ENCODE results near the gene BAHCC1.

The BAHCC1 gene

GRCh38 chr17:81480140-81481072, 85.1 kb downstream of the BAHCC1 start:
- DNase-seq (ENCODE audit: low read depth in 2 of 2): no peak

- peak; percentile 31 to 33 for DNase-seq (ENCODE audit: low read depth in 2 of 2)
These were observed 86.0 kb downstream of the BAHCC1 start for GRCh38 chr17:81481073-81481799.

- DNase-seq (ENCODE audit: low read depth in 2 of 2): no peak
These were observed 86.7 kb downstream of the BAHCC1 start for GRCh38 chr17:81481815-81482505.

GRCh38 chr17:81482673-81483072, 87.4 kb downstream of the BAHCC1 start:
- no peak for DNase-seq (ENCODE audit: low read depth in 2 of 2)

- no peak for DNase-seq (ENCODE audit: low read depth in 2 of 2)
These were observed 88.0 kb downstream of the BAHCC1 start for GRCh38 chr17:81483085-81483861.

- DNase-seq (ENCODE audit: low read depth in 2 of 2): no peak
These were observed 88.6 kb downstream of the BAHCC1 start for GRCh38 chr17:81483862-81484194.

- peak; percentile 81 to 87 for DNase-seq (ENCODE audit: low read depth in 2 of 2)
These were observed 89.1 kb downstream of the BAHCC1 start for GRCh38 chr17:81484195-81484979.

GRCh38 chr17:81486199-81486810, 91.0 kb downstream of the BAHCC1 start:
- DNase-seq (ENCODE audit: low read depth in 2 of 2): no peak

GRCh38 chr17:81487089-81487486, 91.8 kb downstream of the BAHCC1 start:
- no peak for DNase-seq (ENCODE audit: low read depth in 2 of 2)

GRCh38 chr17:81487487-81488275, 92.4 kb downstream of the BAHCC1 start:
- DNase-seq (ENCODE audit: low read depth in 2 of 2): peak; percentile 67 to 73

- no peak for DNase-seq (ENCODE audit: low read depth in 2 of 2)
These were observed 93.1 kb downstream of the BAHCC1 start for GRCh38 chr17:81488276-81488860.

- DNase-seq (ENCODE audit: low read depth in 2 of 2): no peak
These were observed 94.0 kb downstream of the BAHCC1 start for GRCh38 chr17:81489012-81489997.

- no peak for DNase-seq (ENCODE audit: low read depth in 2 of 2)
These were observed 95.0 kb downstream of the BAHCC1 start for GRCh38 chr17:81489998-81490992.

GRCh38 chr17:81491181-81491581, 95.9 kb downstream of the BAHCC1 start:
- DNase-seq (ENCODE audit: low read depth in 2 of 2): no peak

- DNase-seq (ENCODE audit: low read depth in 2 of 2): no peak
These were observed 96.5 kb downstream of the BAHCC1 start for GRCh38 chr17:81491761-81492160.

GRCh38 chr17:81492202-81492601, 96.9 kb downstream of the BAHCC1 start:
- no peak for DNase-seq (ENCODE audit: low read depth in 2 of 2)

GRCh38 chr17:81492706-81493105, 97.4 kb downstream of the BAHCC1 start:
- no peak for DNase-seq (ENCODE audit: low read depth in 2 of 2)

All from stimulated activated CD8-positive, alpha-beta memory T cell treated with anti-CD3 and anti-CD28 coated beads, Interleukin-2, amount 100 ng/mL, for 48 hours (primary cell).